Mononuclear cell (primary cell): ENCODE data around the gene GPS1. TPM values are rescaled to one million over a fixed set of nuclear protein-coding genes. Genes with fewer than 3 reads are reported as not detected.

ENCODE experiments used
- H3K27me3 ChIP-seq: 2 replicates; pipeline ENCODE4 v1.6.0; 2011; ENCODE audit warnings: low read length, control low read depth; ENCODE audit not compliant: insufficient read depth
- H3K4me1 ChIP-seq: 2 replicates; pipeline ENCODE4 v1.5.1; 2011; ENCODE audit warnings: mild to moderate bottlenecking, low read length, control low read depth; ENCODE audit not compliant: insufficient read depth
- H3K4me3 ChIP-seq: 2 replicates; pipeline ENCODE4 v1.5.1; 2011; ENCODE audit warnings: mild to moderate bottlenecking, low read length, moderate library complexity
- H3K9me3 ChIP-seq: 2 replicates; pipeline ENCODE4 v1.5.1; 2011; ENCODE audit warnings: low read depth, mild to moderate bottlenecking, control low read depth, low read length
- total RNA-seq: library from RNA; depleted of rRNA; stranded (reverse); fragments of >200 nt; gene quantifications from one replicate; pipeline ENCODE4 v1.2.3, GENCODE V29; 2012

GPS1 gene
- total RNA-seq, 1 donor: 47.4 TPM

GRCh38 chr17:82053556-82054263, 2.0 kb downstream of the GPS1 start:
- Histone ChIP-seq H3K9me3 (no peaks in the 10 kb centered on the region), H3K4me3 (no peak overlapping the region), H3K27me3 (no peaks in the 10 kb centered on the region), H3K4me1 (peaks cover 21% of the 10 kb centered on the region)

- H3K27me3 ChIP-seq: no peaks in the 10 kb centered on the region
These were observed 2.8 kb downstream of the GPS1 start for GRCh38 chr17:82054351-82055022.

GRCh38 chr17:82055023-82055964, 3.6 kb downstream of the GPS1 start:
- Histone ChIP-seq H3K4me3 (no peak overlapping the region), H3K27me3 (no peaks in the 10 kb centered on the region), H3K4me1 (peaks cover 21% of the 10 kb centered on the region), H3K9me3 (no peaks in the 10 kb centered on the region)

More at GRCh38 chr17:82054351-82055022, 2.8 kb downstream of the GPS1 start:
- no peak overlapping the region for H3K4me3 ChIP-seq
- H3K4me1 ChIP-seq: peaks cover 21% of the 10 kb centered on the region
- H3K9me3 ChIP-seq: no peaks in the 10 kb centered on the region

GRCh38 chr17:82055965-82056728, 4.4 kb downstream of the GPS1 start:
- Histone ChIP-seq H3K4me1 (peaks cover 13% of the 10 kb centered on the region), H3K27me3 (no peaks in the 10 kb centered on the region), H3K4me3 (no peak overlapping the region), H3K9me3 (no peaks in the 10 kb centered on the region)

GRCh38 chr17:82056729-82057621, 5.3 kb downstream of the GPS1 start:
- Histone ChIP-seq H3K4me3 (no peak overlapping the region), H3K4me1 (peaks cover 13% of the 10 kb centered on the region), H3K27me3 (no peaks in the 10 kb centered on the region), H3K9me3 (no peaks in the 10 kb centered on the region)

GRCh38 chr17:82058230-82058854, 6.6 kb downstream of the GPS1 start:
- Histone ChIP-seq H3K27me3 (no peaks in the 10 kb centered on the region), H3K4me1 (peaks cover under 1% of the 10 kb centered on the region), H3K9me3 (no peaks in the 10 kb centered on the region), H3K4me3 (no peak overlapping the region)

- H3K4me3 ChIP-seq: no peak overlapping the region
- no peaks in the 10 kb centered on the region for H3K9me3 ChIP-seq
- peaks cover 3% of the 10 kb centered on the region for H3K4me1 ChIP-seq
- H3K27me3 ChIP-seq: no peaks in the 10 kb centered on the region
These were observed 7.2 kb downstream of the GPS1 start for GRCh38 chr17:82058855-82059249.

DNA sequence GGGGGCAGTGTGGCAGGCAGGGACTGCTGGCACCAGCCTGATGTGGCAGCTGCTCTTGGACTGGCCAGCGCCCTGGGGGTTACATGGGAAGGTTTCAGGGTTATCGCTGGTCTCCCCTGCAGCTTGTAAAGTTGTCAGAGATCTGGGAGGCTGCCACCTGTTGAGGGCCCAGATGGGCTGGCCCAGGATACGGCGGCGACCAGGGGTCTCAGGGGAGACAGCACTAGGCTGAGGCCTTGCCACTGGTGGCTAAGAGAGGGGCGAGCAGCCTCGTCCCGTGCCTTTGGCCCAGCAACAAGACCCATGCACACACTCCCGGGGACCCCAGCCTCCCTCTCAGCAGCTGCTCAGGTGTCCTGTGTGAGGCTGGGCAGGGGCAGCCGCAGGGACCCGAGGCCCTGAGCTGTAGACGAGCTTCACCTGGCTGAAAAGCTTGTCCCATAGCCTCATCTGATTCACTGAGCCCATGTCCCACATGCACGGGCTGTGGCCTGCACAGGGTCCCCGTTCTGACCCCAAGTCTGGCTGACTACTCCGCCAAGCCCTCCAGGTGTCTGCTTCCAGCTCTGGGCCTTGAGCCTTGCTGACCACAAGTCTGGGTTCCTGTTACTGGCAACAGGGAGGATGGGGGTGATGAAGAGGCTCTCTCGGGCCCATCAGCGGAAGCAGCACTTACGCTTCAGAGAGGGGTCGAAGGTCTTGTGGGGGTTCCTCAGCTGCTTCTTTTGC, 7.7 kb downstream of the GPS1 start:
- H3K9me3 ChIP-seq: no peaks in the 10 kb centered on the region
- no peaks in the 10 kb centered on the region for H3K27me3 ChIP-seq
- no peak overlapping the region for H3K4me3 ChIP-seq
- peaks cover 9% of the 10 kb centered on the region for H3K4me1 ChIP-seq

DNA sequence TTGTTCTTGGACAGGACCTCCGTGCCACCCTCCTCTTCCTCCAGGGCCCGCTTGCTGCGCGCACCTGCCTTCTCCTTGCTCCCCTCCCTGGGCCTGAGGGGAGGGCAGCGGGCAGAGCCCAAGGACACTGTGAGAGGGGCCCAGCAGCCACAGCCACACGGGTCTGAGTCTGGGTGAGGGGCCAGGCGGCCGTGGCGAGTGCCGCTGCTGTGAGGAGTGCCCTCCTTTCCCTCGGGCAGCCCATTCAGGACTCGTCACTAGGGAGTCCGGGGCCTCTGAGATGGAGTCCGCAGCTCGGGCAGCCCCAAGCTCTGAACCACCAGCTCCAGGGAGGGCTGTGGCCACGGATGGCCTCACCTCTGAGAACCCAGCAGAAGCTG, 8.3 kb downstream of the GPS1 start:
- Histone ChIP-seq H3K9me3 (no peaks in the 10 kb centered on the region), H3K4me1 (peaks cover 14% of the 10 kb centered on the region), H3K27me3 (no peaks in the 10 kb centered on the region), H3K4me3 (no peak overlapping the region)

DNA sequence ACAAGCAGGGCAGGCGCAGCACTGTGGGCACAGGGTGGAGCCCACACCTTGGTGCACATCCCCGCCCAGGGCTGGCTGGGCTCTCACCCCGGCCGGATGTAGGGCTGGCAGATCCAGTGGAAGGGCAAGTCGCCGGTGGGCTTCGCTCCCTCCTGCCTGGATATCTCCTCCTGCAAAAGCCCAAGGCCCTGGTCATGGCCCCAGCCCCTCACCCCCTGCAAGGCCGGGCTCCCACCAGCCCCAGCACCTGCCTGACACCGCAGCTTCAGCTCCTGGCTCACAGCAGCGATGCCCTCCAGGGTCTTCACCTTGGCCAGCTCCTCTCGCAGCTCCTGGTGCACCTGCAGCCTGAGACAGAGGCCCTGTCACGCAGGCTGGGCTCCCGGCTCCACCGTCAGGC, 8.9 kb downstream of the GPS1 start:
- no peaks in the 10 kb centered on the region for H3K9me3 ChIP-seq
- H3K4me1 ChIP-seq: peaks cover 17% of the 10 kb centered on the region
- no peak overlapping the region for H3K4me3 ChIP-seq
- no peaks in the 10 kb centered on the region for H3K27me3 ChIP-seq

- H3K4me3 ChIP-seq: no peak overlapping the region
- H3K27me3 ChIP-seq: no peaks in the 10 kb centered on the region
- no peaks in the 10 kb centered on the region for H3K9me3 ChIP-seq
- H3K4me1 ChIP-seq: peaks cover 22% of the 10 kb centered on the region
These were observed 9.6 kb downstream of the GPS1 start for GRCh38 chr17:82061047-82061925.
